K562 (cell line): ENCODE measurements around the gene PAFAH2. TPM values are rescaled to one million over a fixed set of nuclear protein-coding genes. Genes with fewer than 3 reads are reported as not detected.

ENCODE experiments used
- BCOR ChIP-seq: fragments of 450-650 bp; IDR thresholded peaks from 2 replicates; pipeline ENCODE4 v1.6.1; 2016
- CBFA2T2 ChIP-seq: fragments of 450-650 bp; conservative IDR thresholded peaks from 2 replicates; pipeline ENCODE4 v1.6.1; 2017; ENCODE audit warnings: mild to moderate bottlenecking
- CC2D1A ChIP-seq: fragments of 450-650 bp; IDR thresholded peaks from 2 replicates; pipeline ENCODE4 v1.6.1; 2017; ENCODE audit warnings: mild to moderate bottlenecking
- DPF2 ChIP-seq: fragments of 450-650 bp; IDR thresholded peaks from 2 replicates; pipeline ENCODE4 v1.6.1; 2016
- GATA2 ChIP-seq: sonication (generic); formaldehyde crosslinking; IDR thresholded peaks from 2 replicates; pipeline ENCODE4 v1.4.0; 2020; ENCODE audit warnings: mild to moderate bottlenecking, missing genetic modification reagents
- GATAD2B ChIP-seq: fragments of 450-650 bp; IDR thresholded peaks from 2 replicates; pipeline ENCODE4 v1.6.1; 2017; ENCODE audit warnings: mild to moderate bottlenecking, borderline replicate concordance
- IRF2 ChIP-seq: sonication (generic); formaldehyde crosslinking; IDR thresholded peaks from 2 replicates; pipeline ENCODE4 v1.8.1; 2022; ENCODE audit warnings: mild to moderate bottlenecking, missing genetic modification reagents
- MITF ChIP-seq: IDR thresholded peaks from 2 replicates; pipeline ENCODE4 v1.6.1; 2014; ENCODE audit warnings: antibody characterized with exemption
- NCOA1 ChIP-seq: fragments of 450-650 bp; IDR thresholded peaks from 2 replicates; pipeline ENCODE4 v1.6.1; 2016; ENCODE audit warnings: low read depth
- RB1 ChIP-seq: fragments of 450-650 bp; IDR thresholded peaks from 2 replicates; pipeline ENCODE4 v1.6.1; 2017; ENCODE audit warnings: low read depth, mild to moderate bottlenecking
- STAT5A ChIP-seq: IDR thresholded peaks from 2 replicates; pipeline ENCODE4 v1.6.1; 2012; ENCODE audit warnings: low read length, inconsistent platforms, borderline replicate concordance
- ZEB2 ChIP-seq: fragments of 450-650 bp; IDR thresholded peaks from 2 replicates; pipeline ENCODE4 v1.6.1; 2016
- ZNF695 ChIP-seq: fragments of 450-650 bp; formaldehyde crosslinking; IDR thresholded peaks from 2 replicates; pipeline ENCODE4 v1.4.0; 2020; ENCODE audit warnings: mild to moderate bottlenecking, moderate library complexity
- ZNF699 ChIP-seq: fragments of 250-450 bp; sonication (Bioruptor Pico); IDR thresholded peaks from 2 replicates; pipeline ENCODE4 v1.8.0; 2021; ENCODE audit warnings: mild to moderate bottlenecking, moderate library complexity; ENCODE audit not compliant: insufficient replicate concordance
- polyA plus RNA-seq, 8 experiments: library from polyadenylated mRNA; depleted of rRNA in 4 of 8; stranded (reverse) in 5 of 8; unstranded in 3 of 8; fragments of >200 nt; fragmentation: Nextera tagmentation in 2 of 8; fragmentation: Illumina TruSeq in 1 of 8; extraction: Ambion mirVana in 2 of 8; extraction: Trizol in 1 of 8; gene quantifications; 2 replicates each; pipeline versions ENCODE4 v1.2.1 to v1.2.3, GENCODE V29; 2011 to 2014; ENCODE audit warnings: inconsistent platforms in 1 of 8, missing spikeins in 1 of 8
- total RNA-seq, 7 experiments: library from RNA; depleted of rRNA in 6 of 7; stranded (reverse); fragments of >200 nt in 6 of 7; fragmentation: Illumina TruSeq in 2 of 7; extraction: Trizol in 2 of 7; gene quantifications; 2 replicates each; pipeline versions ENCODE4 v1.2.1 to v1.2.3, GENCODE V29; 2011 to 2021; ENCODE audit warnings: low replicate concordance in 1 of 7
- TF ChIP-seq, protein P1 (sequence below): fragments of 250-450 bp; sonication (Bioruptor Pico); IDR thresholded peaks from 2 replicates; pipeline ENCODE4 v1.8.0; 2022; ENCODE audit warnings: moderate library complexity, mild to moderate bottlenecking, inconsistent platforms
- TF ChIP-seq, protein P2 (sequence below): sonication (generic); formaldehyde crosslinking; IDR thresholded peaks from 2 replicates; pipeline ENCODE4 v1.8.1; 2023; ENCODE audit warnings: mild to moderate bottlenecking, missing genetic modification reagents

Gene PAFAH2
- total and polyA plus RNA-seq, 9 of the 15 experiments (the other 6 are each of a cell fraction or from before 2014, with no cell fraction given), result 4.2 to 10.9 (median 6.8) TPM

DNA sequence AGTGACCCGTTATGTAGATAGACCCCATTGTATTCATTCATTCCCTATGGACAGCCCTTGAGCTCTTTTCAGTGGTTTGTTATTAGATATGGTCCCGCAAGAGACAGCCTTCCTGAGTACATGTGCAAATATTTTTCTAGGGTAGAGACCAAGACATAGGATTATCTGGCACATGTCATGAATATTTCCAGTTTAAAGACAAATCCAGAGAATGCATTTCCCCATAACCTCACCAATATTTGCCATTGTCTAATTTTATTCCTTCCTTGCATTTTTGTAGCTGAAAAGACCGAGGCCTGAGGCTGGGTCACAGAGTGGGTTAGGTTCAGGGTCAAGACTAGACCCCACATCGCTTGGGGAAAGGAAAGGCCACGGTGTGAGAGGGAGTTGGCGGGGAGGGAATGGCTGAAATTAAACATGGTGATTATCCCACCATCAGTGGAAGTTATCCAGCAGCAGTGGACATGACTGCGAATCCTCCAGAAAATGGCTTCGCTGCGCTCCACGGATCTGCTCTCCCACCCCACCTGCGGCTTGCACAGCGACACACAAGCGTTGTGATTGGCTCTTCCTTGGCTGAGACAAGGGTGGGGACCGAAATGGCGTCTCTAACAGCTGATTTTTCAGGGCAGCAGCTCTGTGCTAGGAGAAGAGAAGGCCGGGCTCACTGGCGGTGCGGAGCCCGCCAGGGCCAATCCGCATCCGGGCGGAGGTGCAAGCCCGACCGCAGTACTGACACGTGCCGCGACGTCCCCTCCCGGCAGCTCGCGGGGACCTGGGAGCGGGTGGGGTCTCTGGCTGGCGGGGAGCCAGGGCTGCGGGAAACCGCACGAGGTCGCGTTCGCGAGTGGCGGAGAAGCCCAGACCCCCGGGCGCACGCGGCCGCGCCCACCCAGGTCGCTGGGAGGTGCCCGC is 75.5 kb downstream of the PAFAH2 start (continued):
- TF ChIP-seq, protein P1, sequence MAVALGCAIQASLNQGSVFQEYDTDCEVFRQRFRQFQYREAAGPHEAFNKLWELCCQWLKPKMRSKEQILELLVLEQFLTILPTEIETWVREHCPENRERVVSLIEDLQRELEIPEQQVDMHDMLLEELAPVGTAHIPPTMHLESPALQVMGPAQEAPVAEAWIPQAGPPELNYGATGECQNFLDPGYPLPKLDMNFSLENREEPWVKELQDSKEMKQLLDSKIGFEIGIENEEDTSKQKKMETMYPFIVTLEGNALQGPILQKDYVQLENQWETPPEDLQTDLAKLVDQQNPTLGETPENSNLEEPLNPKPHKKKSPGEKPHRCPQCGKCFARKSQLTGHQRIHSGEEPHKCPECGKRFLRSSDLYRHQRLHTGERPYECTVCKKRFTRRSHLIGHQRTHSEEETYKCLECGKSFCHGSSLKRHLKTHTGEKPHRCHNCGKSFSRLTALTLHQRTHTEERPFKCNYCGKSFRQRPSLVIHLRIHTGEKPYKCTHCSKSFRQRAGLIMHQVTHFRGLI (CRISPR knock-in tag), result no peak
- TF ChIP-seq GATA2 (CRISPR knock-in tag), result no peak
- no peak for TF ChIP-seq ZEB2
- TF ChIP-seq CBFA2T2, result no peak
- TF ChIP-seq, protein P2, sequence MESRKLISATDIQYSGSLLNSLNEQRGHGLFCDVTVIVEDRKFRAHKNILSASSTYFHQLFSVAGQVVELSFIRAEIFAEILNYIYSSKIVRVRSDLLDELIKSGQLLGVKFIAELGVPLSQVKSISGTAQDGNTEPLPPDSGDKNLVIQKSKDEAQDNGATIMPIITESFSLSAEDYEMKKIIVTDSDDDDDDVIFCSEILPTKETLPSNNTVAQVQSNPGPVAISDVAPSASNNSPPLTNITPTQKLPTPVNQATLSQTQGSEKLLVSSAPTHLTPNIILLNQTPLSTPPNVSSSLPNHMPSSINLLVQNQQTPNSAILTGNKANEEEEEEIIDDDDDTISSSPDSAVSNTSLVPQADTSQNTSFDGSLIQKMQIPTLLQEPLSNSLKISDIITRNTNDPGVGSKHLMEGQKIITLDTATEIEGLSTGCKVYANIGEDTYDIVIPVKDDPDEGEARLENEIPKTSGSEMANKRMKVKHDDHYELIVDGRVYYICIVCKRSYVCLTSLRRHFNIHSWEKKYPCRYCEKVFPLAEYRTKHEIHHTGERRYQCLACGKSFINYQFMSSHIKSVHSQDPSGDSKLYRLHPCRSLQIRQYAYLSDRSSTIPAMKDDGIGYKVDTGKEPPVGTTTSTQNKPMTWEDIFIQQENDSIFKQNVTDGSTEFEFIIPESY, result peak; percentile 80; the same call in 1 of the 2 replicates
- TF ChIP-seq MITF, result no peak
- no peak for TF ChIP-seq BCOR
- no peak for TF ChIP-seq IRF2 (CRISPR knock-in tag)
- TF ChIP-seq ZNF699 (CRISPR knock-in tag), result no peak
- TF ChIP-seq GATAD2B, result no peak
- TF ChIP-seq RB1, result no peak
- TF ChIP-seq NCOA1, result no peak
- TF ChIP-seq ZNF695 (CRISPR knock-in tag), result no peak
- no peak for TF ChIP-seq STAT5A
- no peak for TF ChIP-seq DPF2
- no peak for TF ChIP-seq CC2D1A
